HCT116 (cell line): ENCODE results near the gene ZNF566. TPM values are rescaled to one million over a fixed set of nuclear protein-coding genes. Genes with fewer than 3 reads are reported as not detected.

ENCODE experiments used
- ATAC-seq: fragments of 200-7000 bp; cut with Tn5 transposase; 2 replicates; pipeline ENCODE4 v1.9.1; 2020; ENCODE audit warnings: mild to moderate bottlenecking, moderate library complexity
- BruUV-seq: library from RNA; stranded (reverse); fragments of 400-500 nt; replicated peaks from 2 replicates; lab custom pipeline; 2021; lab: Mats Ljungman, UMichigan
- CTCF ChIA-PET: fragments of 300-600 bp; sonication (Branson Sonifier 250); formaldehyde crosslinking; loops from one replicate; lab custom pipeline; 2021; ENCODE audit warnings: antibody characterized with exemption; lab: Charles Lee
- POLR2A ChIA-PET: fragments of 300-600, 350-600 bp; sonication (Branson Sonifier 250); formaldehyde crosslinking; loops from one replicate; lab custom pipeline; 2021; ENCODE audit warnings: antibody characterized with exemption; lab: Charles Lee
- RAD21 ChIA-PET, 2 experiments: fragments of 300-600 bp; sonication (Branson Sonifier 250); formaldehyde crosslinking; loops; one replicate each; lab custom pipeline; 2023; ENCODE audit warnings: low total read pairs in 2 of 2; ENCODE audit not compliant: uncharacterized antibody in 2 of 2, unreplicated experiment in 2 of 2, low non-redundant PET in 1 of 2; lab: Charles Lee
- DNase-seq: peaks from one replicate; pipeline ENCODE4 v3.0.0-alpha.2; 2010; ENCODE audit warnings: low read depth, low spot score
- H2AFZ ChIP-seq: fragments of 200-600 bp; shearing (Covaris generic), sonication (generic); 2 replicates; pipeline ENCODE4 v1.6.1; 2017; ENCODE audit warnings: low read depth, mixed run types, mixed read lengths, antibody characterized with exemption, low read length; ENCODE audit not compliant: poor library complexity, severe bottlenecking
- H3K27ac ChIP-seq: 2 replicates; pipeline ENCODE4 v1.5.1; 2012; ENCODE audit warnings: low read depth, low read length
- H3K27me3 ChIP-seq: fragments of 200-600 bp; sonication (generic); 2 replicates; pipeline ENCODE4 v1.6.1; 2016; ENCODE audit warnings: mixed run types, low read length, mixed read lengths; ENCODE audit not compliant: insufficient read depth
- H3K36me3 ChIP-seq, 2 experiments: fragments of 200-500 bp in 1 of 2; fragments of 200-600 bp in 1 of 2; sonication (Bioruptor generic) in 1 of 2; sonication (generic) in 1 of 2; 2 replicates each; pipeline versions ENCODE4 v1.5.1 to v1.6.1; 2014 to 2016; ENCODE audit warnings: low read length in 2 of 2, inconsistent platforms in 1 of 2, mixed read lengths in 1 of 2, mixed run types in 1 of 2; ENCODE audit not compliant: insufficient read depth in 2 of 2, control insufficient read depth in 1 of 2
- H3K4me1 ChIP-seq, 2 experiments: fragments of 200-600 bp in 1 of 2; sonication (generic) in 1 of 2; 2 replicates each; pipeline versions ENCODE4 v1.5.1 to v1.6.1; 2012 to 2017; ENCODE audit warnings: low read length in 2 of 2, inconsistent platforms in 1 of 2, mild to moderate bottlenecking in 1 of 2, mixed read lengths in 1 of 2, mixed run types in 1 of 2, moderate library complexity in 1 of 2; ENCODE audit not compliant: insufficient read depth in 2 of 2, control insufficient read depth in 1 of 2
- H3K4me2 ChIP-seq: fragments of 200-600 bp; sonication (generic); 2 replicates; pipeline ENCODE4 v1.6.1; 2017; ENCODE audit warnings: mixed run types, low read length, mixed read lengths
- H3K4me3 ChIP-seq, 2 experiments: fragments of 200-600 bp in 1 of 2; sonication (generic) in 1 of 2; replicated peaks in 1 of 2; 2 replicates each; pipeline ENCODE4 v1.5.1; 2011 to 2016; ENCODE audit warnings: low read length in 2 of 2, control low read depth in 1 of 2, low read depth in 1 of 2, mild to moderate bottlenecking in 1 of 2, mixed read lengths in 1 of 2, mixed run types in 1 of 2
- H3K79me2 ChIP-seq: fragments of 200-600 bp; sonication (generic); 2 replicates; pipeline ENCODE4 v1.6.1; 2017; ENCODE audit warnings: mild to moderate bottlenecking, mixed run types, low read length, moderate library complexity, mixed read lengths; ENCODE audit not compliant: insufficient read depth
- H3K9ac ChIP-seq: fragments of 200-600 bp; sonication (generic); 2 replicates; pipeline ENCODE4 v1.6.1; 2016; ENCODE audit warnings: low read length, mixed read lengths
- H3K9me2 ChIP-seq: fragments of 200-600 bp; sonication (generic), shearing (Covaris generic); 2 replicates; pipeline ENCODE4 v1.6.1; 2017; ENCODE audit warnings: mixed run types, mild to moderate bottlenecking, moderate library complexity; ENCODE audit not compliant: insufficient read depth
- H3K9me3 ChIP-seq, 2 experiments: fragments of 200-500 bp in 1 of 2; fragments of 200-600 bp in 1 of 2; sonication (Bioruptor generic) in 1 of 2; sonication (generic) in 1 of 2; 2 replicates each; pipeline ENCODE4 v1.6.1; 2014 to 2017; ENCODE audit warnings: low read length in 2 of 2, mixed read lengths in 2 of 2, inconsistent platforms in 1 of 2, low read depth in 1 of 2, mild to moderate bottlenecking in 1 of 2, mixed run types in 1 of 2, moderate library complexity in 1 of 2; ENCODE audit not compliant: control insufficient read depth in 1 of 2, insufficient read depth in 1 of 2
- H4K20me1 ChIP-seq: fragments of 200-600 bp; sonication (generic), shearing (Covaris generic); 2 replicates; pipeline ENCODE4 v1.6.1; 2017; ENCODE audit warnings: mixed run types, mild to moderate bottlenecking, moderate library complexity; ENCODE audit not compliant: insufficient read depth
- ATF3 ChIP-seq: IDR thresholded peaks from 2 replicates; pipeline ENCODE4 v1.6.1; 2012
- CBX3 ChIP-seq: IDR thresholded peaks from 2 replicates; pipeline ENCODE4 v1.6.1; 2012; ENCODE audit warnings: low read depth
- CEBPB ChIP-seq: IDR thresholded peaks from 2 replicates; pipeline ENCODE4 v1.6.1; 2012; ENCODE audit warnings: low read depth
- EGR1 ChIP-seq: IDR thresholded peaks from 2 replicates; pipeline ENCODE4 v1.6.1; 2012; ENCODE audit warnings: low read depth
- ELF1 ChIP-seq: IDR thresholded peaks from 2 replicates; pipeline ENCODE4 v1.6.1; 2012; ENCODE audit warnings: low read depth, borderline replicate concordance
- EZH2 ChIP-seq: fragments of 200-600 bp; sonication (generic); IDR thresholded peaks from 2 replicates; pipeline ENCODE4 v1.6.1; 2017; ENCODE audit warnings: antibody characterized with exemption, mixed run types
- EZH2phosphoT487 ChIP-seq: fragments of 200-600 bp; IDR thresholded peaks from 2 replicates; pipeline ENCODE4 v1.6.1; 2018; ENCODE audit warnings: antibody characterized with exemption, borderline replicate concordance
- FOSL1 ChIP-seq: IDR thresholded peaks from 2 replicates; pipeline ENCODE4 v1.6.1; 2012; ENCODE audit warnings: low read depth
- POLR2A ChIP-seq: IDR thresholded peaks from 2 replicates; pipeline ENCODE4 v1.7.0; 2011; ENCODE audit warnings: borderline replicate concordance; ENCODE audit not compliant: insufficient read depth, insufficient read length; ENCODE audit errors: extremely low read depth
- RAD21 ChIP-seq: IDR thresholded peaks from 2 replicates; pipeline ENCODE4 v1.6.1; 2012; ENCODE audit warnings: low read depth, mild to moderate bottlenecking
- SIN3A ChIP-seq: IDR thresholded peaks from 2 replicates; pipeline ENCODE4 v1.6.1; 2012; ENCODE audit warnings: low read depth
- SP1 ChIP-seq: IDR thresholded peaks from 2 replicates; pipeline ENCODE4 v1.6.1; 2012; ENCODE audit warnings: low read depth
- SRF ChIP-seq: IDR thresholded peaks from 2 replicates; pipeline ENCODE4 v1.6.1; 2012; ENCODE audit warnings: low read depth
- TCF7L2 ChIP-seq: IDR thresholded peaks from 2 replicates; pipeline ENCODE4 v1.7.0; 2011; ENCODE audit warnings: borderline replicate concordance, inconsistent platforms; ENCODE audit not compliant: insufficient read depth, insufficient read length; ENCODE audit errors: extremely low read depth
- YY1 ChIP-seq: IDR thresholded peaks from 2 replicates; pipeline ENCODE4 v1.6.1; 2011; ENCODE audit warnings: low read length, low read depth, moderate library complexity, mild to moderate bottlenecking; ENCODE audit not compliant: insufficient replicate concordance; ENCODE audit errors: extremely low read depth
- ZBTB33 ChIP-seq: IDR thresholded peaks from 2 replicates; pipeline ENCODE4 v1.6.1; 2011; ENCODE audit warnings: mild to moderate bottlenecking, low read length, moderate library complexity; ENCODE audit not compliant: insufficient replicate concordance; ENCODE audit errors: extremely low read depth
- ZFX ChIP-seq: fragments of 450-650 bp; IDR thresholded peaks from 2 replicates; pipeline ENCODE4 v1.6.1; 2017
- ZNF274 ChIP-seq: fragments of 200-500 bp; sonication (Bioruptor generic); IDR thresholded peaks from 2 replicates; pipeline ENCODE4 v1.6.1; 2014; ENCODE audit warnings: mild to moderate bottlenecking, low read depth, low read length, inconsistent platforms
- intact Hi-C: fragments of 100-400 bp; cut with micrococcal nuclease; formaldehyde crosslinking; loops from 2 replicates; pipeline ENCODE4 v1.10.0; 2022
- total RNA-seq: library from RNA; stranded (reverse); gene quantifications from one replicate; pipeline ENCODE4 v1.2.1, GENCODE V29; 2021; ENCODE audit not compliant: unreplicated experiment

Gene ZNF566
- total RNA-seq, 1 experiment from 2014 or later, result 6.4 TPM

GRCh38 chr19:36417752-36418286, 71.5 kb downstream of the ZNF566 start:
- H2AFZ ChIP-seq, result no peak overlapping the region
- intact Hi-C loops, result no loop called here
- RAD21 ChIA-PET, result no interaction called here

More at GRCh38 chr19:36417752-36418286, 71.5 kb downstream of the ZNF566 start:
- no peaks in the 10 kb centered on the region for H3K36me3 ChIP-seq
- DNase-seq (no peak), ATAC-seq (no peak)
- ChIA-PET POLR2A (no interaction called here), CTCF (no interaction called here)
- no TSS peak for BruUV-seq
- no peaks in the 10 kb centered on the region for H3K27me3 ChIP-seq
- H3K9me2 ChIP-seq, result no peaks in the 10 kb centered on the region
- H3K9me3 ChIP-seq, result peaks cover 4 to 16% of the 10 kb centered on the region in 2 experiments; a peak in 2 of 4 replicates
- H4K20me1 ChIP-seq, result no peaks in the 10 kb centered on the region
- H3K4me3 ChIP-seq, result no peak overlapping the region
- no peak for TF ChIP-seq ZBTB33
- no peak for TF ChIP-seq YY1
- no peak for TF ChIP-seq ELF1
- no peak for TF ChIP-seq FOSL1
- TF ChIP-seq RAD21, result no peak
- TF ChIP-seq SP1, result no peak
- TF ChIP-seq ZFX, result no peak
- TF ChIP-seq SRF, result no peak
- no peak for TF ChIP-seq TCF7L2
- TF ChIP-seq CBX3, result no peak
- TF ChIP-seq EZH2phosphoT487, result no peak
- TF ChIP-seq ATF3, result no peak
- TF ChIP-seq SIN3A, result no peak
- no peak for TF ChIP-seq EZH2
- TF ChIP-seq EGR1, result no peak
- no peak for TF ChIP-seq ZNF274
- TF ChIP-seq POLR2A, result no peak
- TF ChIP-seq CEBPB, result no peak
- H3K27ac ChIP-seq, result no peak overlapping the region
- no peak overlapping the region for H3K9ac ChIP-seq
- no peak overlapping the region for H3K4me2 ChIP-seq
- no peaks in the 10 kb centered on the region for H3K79me2 ChIP-seq
- H3K4me1 ChIP-seq, result no peaks in the 10 kb centered on the region
